K562 (cell line): ENCODE results near the gene FAM20C. TPM values are rescaled to one million over a fixed set of nuclear protein-coding genes. Genes with fewer than 3 reads are reported as not detected.

Experiments
- ATAC-seq: fragments of 200-7000 bp; cut with Tn5 transposase; 3 replicates; pipeline ENCODE4 v1.9.1; 2020; ENCODE audit warnings: moderate library complexity
- BruUV-seq: library from RNA; stranded (reverse); fragments of 400-500 nt; replicated peaks from 2 replicates; lab custom pipeline; 2021; lab: Mats Ljungman, UMichigan
- CTCF ChIA-PET: fragments of 300-600 bp; formaldehyde crosslinking; extraction: SDS; loops from one replicate; lab custom pipeline; 2021; ENCODE audit warnings: low intra/inter-chr PET ratio; lab: Yijun Ruan, JAX
- POLR2A ChIA-PET: fragments of 300-600, 350-650 bp; sonication (Branson Sonifier 250); formaldehyde crosslinking; extraction: SDS; loops from one replicate; lab custom pipeline; 2021; ENCODE audit warnings: antibody characterized with exemption, inconsistent platforms; lab: Yijun Ruan, JAX
- DNase-seq, 4 experiments: peaks; one replicate each; pipeline versions ENCODE4 v3.0.0 to v3.0.0-alpha.2; 2011 to 2018; ENCODE audit warnings: low spot score in 3 of 4, mixed read lengths in 3 of 4; ENCODE audit errors: extremely low read depth in 1 of 4
- FAIRE-seq: peaks from 2 replicates; lab custom pipeline; 2011; peaks lifted over from hg19 to GRCh38; lab: Jason Lieb, UNC
- H2AFZ ChIP-seq: 2 replicates; pipeline ENCODE4 v1.6.0; 2011; ENCODE audit warnings: low read depth, low read length, control low read depth, inconsistent platforms
- H3K27ac ChIP-seq: fragments of 200-600 bp; 3 replicates; pipeline ENCODE4 v1.8.0; 2011; ENCODE audit warnings: low read depth, mild to moderate bottlenecking, control low read depth, inconsistent platforms, low read length, moderate library complexity, mixed read lengths; ENCODE audit errors: extremely low read depth
- H3K27me3 ChIP-seq, 2 experiments: fragments of 300-600 bp in 1 of 2; 2 replicates in 1 of 2; 3 replicates in 1 of 2; pipeline versions ENCODE4 v1.6.0 to v1.8.0; 2011; ENCODE audit warnings: inconsistent platforms in 2 of 2, low read length in 2 of 2, mild to moderate bottlenecking in 1 of 2, mixed read lengths in 1 of 2, moderate library complexity in 1 of 2; ENCODE audit not compliant: control insufficient read depth in 2 of 2, insufficient read depth in 2 of 2
- H3K36me3 ChIP-seq: fragments of 300-600 bp; 3 replicates; pipeline ENCODE4 v1.8.0; 2011; ENCODE audit warnings: mild to moderate bottlenecking, low read length, inconsistent platforms; ENCODE audit not compliant: control insufficient read depth, insufficient read depth
- H3K4me1 ChIP-seq, 2 experiments: fragments of 200-600 bp in 1 of 2; replicated peaks in 1 of 2; 2 replicates in 1 of 2; 3 replicates in 1 of 2; pipeline versions ENCODE4 v1.5.1 to v1.8.0; 2011; ENCODE audit warnings: inconsistent platforms in 2 of 2, low read length in 2 of 2, mild to moderate bottlenecking in 1 of 2, mixed read lengths in 1 of 2, moderate library complexity in 1 of 2; ENCODE audit not compliant: control insufficient read depth in 2 of 2, insufficient read depth in 2 of 2
- H3K4me2 ChIP-seq: 2 replicates; pipeline ENCODE4 v1.6.1; 2011; ENCODE audit warnings: low read length, control low read depth, inconsistent platforms, mixed read lengths; ENCODE audit not compliant: insufficient read depth
- H3K4me3 ChIP-seq: fragments of 200-600 bp; sonication (generic), shearing (Covaris generic); 2 replicates; pipeline ENCODE4 v1.5.1; 2016; ENCODE audit warnings: control low read depth, inconsistent platforms
- H3K79me2 ChIP-seq: fragments of 200-600 bp; 3 replicates; pipeline ENCODE4 v1.8.0; 2011; ENCODE audit warnings: low read length, inconsistent platforms; ENCODE audit not compliant: control insufficient read depth, insufficient read depth
- H3K9ac ChIP-seq, 2 experiments: 2 replicates each; pipeline versions ENCODE4 v1.6.0 to v1.6.1; 2011; ENCODE audit warnings: low read depth in 2 of 2, low read length in 2 of 2, control low read depth in 1 of 2, inconsistent platforms in 1 of 2, mild to moderate bottlenecking in 1 of 2, mixed read lengths in 1 of 2; ENCODE audit not compliant: insufficient read depth in 1 of 2
- H3K9me1 ChIP-seq: one replicate; pipeline ENCODE4 v1.6.0; 2011; ENCODE audit warnings: inconsistent platforms, mild to moderate bottlenecking, low read length, moderate library complexity; ENCODE audit not compliant: control insufficient read depth, insufficient read depth
- H3K9me3 ChIP-seq: replicated peaks from 2 replicates; pipeline ENCODE4 v1.5.1; 2011; ENCODE audit warnings: low read depth, low read length, inconsistent platforms; ENCODE audit not compliant: control insufficient read depth, insufficient read depth
- H4K20me1 ChIP-seq: replicated peaks from 2 replicates; pipeline ENCODE4 v1.6.1; 2011; ENCODE audit warnings: low read length, inconsistent platforms, mixed read lengths; ENCODE audit not compliant: control insufficient read depth, insufficient read depth
- RREB1 ChIP-seq: fragments of 250-450 bp; sonication (Bioruptor Pico); IDR thresholded peaks from 2 replicates; pipeline ENCODE4 v1.4.0; 2020
- ZNF445 ChIP-seq: fragments of 250-450 bp; sonication (Bioruptor Pico); IDR thresholded peaks from 2 replicates; pipeline ENCODE4 v1.4.0; 2020; ENCODE audit warnings: low read depth, mild to moderate bottlenecking, moderate library complexity
- WGBS: fragments of 100-300 bp; shearing (Covaris generic); methylation state at CpG from one replicate; pipeline ENCODE4 v1.1.6; 2016; ENCODE audit warnings: low coverage, mixed read lengths; ENCODE audit not compliant: insufficient coverage; ENCODE audit errors: missing lambda C conversion rate; 5-methylcytosine and 5-hydroxymethylcytosine counted together
- in situ Hi-C: fragments of 300-500 bp; cut with MboI; formaldehyde crosslinking; loops from 4 replicates; pipeline ENCODE4 v1.15.0; 2018; ENCODE audit warnings: inconsistent platforms, mixed read lengths
- intact Hi-C: fragments of 100-400 bp; cut with micrococcal nuclease; formaldehyde crosslinking; loops from 2 replicates; pipeline ENCODE4 v1.14.2; 2022
- polyA plus RNA-seq, 8 experiments: library from polyadenylated mRNA; depleted of rRNA in 4 of 8; stranded (reverse) in 5 of 8; unstranded in 3 of 8; fragments of >200 nt; fragmentation: Nextera tagmentation in 2 of 8; fragmentation: Illumina TruSeq in 1 of 8; extraction: Ambion mirVana in 2 of 8; extraction: Trizol in 1 of 8; gene quantifications; 2 replicates each; pipeline versions ENCODE4 v1.2.1 to v1.2.3, GENCODE V29; 2011 to 2014; ENCODE audit warnings: inconsistent platforms in 1 of 8, missing spikeins in 1 of 8
- total RNA-seq, 7 experiments: library from RNA; depleted of rRNA in 6 of 7; stranded (reverse); fragments of >200 nt in 6 of 7; fragmentation: Illumina TruSeq in 2 of 7; extraction: Trizol in 2 of 7; gene quantifications; 2 replicates each; pipeline versions ENCODE4 v1.2.1 to v1.2.3, GENCODE V29; 2011 to 2021; ENCODE audit warnings: low replicate concordance in 1 of 7

The FAM20C gene
- total and polyA plus RNA-seq, 9 of the 15 experiments (the other 6 are each of a cell fraction or from before 2014, with no cell fraction given) = 0.09 TPM; not detected in 8

GRCh38 chr7:302054-302992 lies 110.0 kb downstream of the FAM20C start:
- POLR2A ChIA-PET = interaction anchor here (0.5 to 1.0 kb wide), 2 partner anchors 21 to 995 kb away, joined by 3 read pairs; no protein-coding TSS in a partner anchor
- no peak for DNase-seq

More at GRCh38 chr7:302054-302992, 110.0 kb downstream of the FAM20C start:
- H3K36me3 ChIP-seq = no peaks in the 10 kb centered on the region
- H3K4me2 ChIP-seq = no peak overlapping the region
- no peak overlapping the region for H3K9ac ChIP-seq
- intact Hi-C loops = no loop called here
- CTCF ChIA-PET = no interaction called here
- no TSS peak for BruUV-seq
- in situ Hi-C loops = no loop called here
- peaks cover 22 to 87% of the 10 kb centered on the region in 2 experiments for H3K27me3 ChIP-seq
- no peak for TF ChIP-seq ZNF445 (CRISPR knock-in tag)
- TF ChIP-seq RREB1 (CRISPR knock-in tag) = no peak
- H3K79me2 ChIP-seq = no peaks in the 10 kb centered on the region
- no peaks in the 10 kb centered on the region; a peak in 1 of 5 replicates for H3K4me1 ChIP-seq
- H4K20me1 ChIP-seq = peaks cover 12% of the 10 kb centered on the region
- no peak for FAIRE-seq
- no peak overlapping the region for H3K4me3 ChIP-seq
- no peak overlapping the region for H2AFZ ChIP-seq
- no peak overlapping the region for H3K27ac ChIP-seq
- peaks cover 3% of the 10 kb centered on the region; the same call in 1 of the 2 replicates for H3K9me3 ChIP-seq
- H3K9me1 ChIP-seq = peaks cover 4% of the 10 kb centered on the region
- no peak for ATAC-seq
- 7% methylated on average over 16 of the region's 18 CpGs for WGBS
